LoVo (cell line): Measurements from ENCODE around the gene CHAF1A.

Experiments used
- DNase-seq: peaks from one replicate; pipeline ENCODE4 v3.0.0-alpha.2; 2016; ENCODE audit warnings: low spot score

The CHAF1A gene

DNA sequence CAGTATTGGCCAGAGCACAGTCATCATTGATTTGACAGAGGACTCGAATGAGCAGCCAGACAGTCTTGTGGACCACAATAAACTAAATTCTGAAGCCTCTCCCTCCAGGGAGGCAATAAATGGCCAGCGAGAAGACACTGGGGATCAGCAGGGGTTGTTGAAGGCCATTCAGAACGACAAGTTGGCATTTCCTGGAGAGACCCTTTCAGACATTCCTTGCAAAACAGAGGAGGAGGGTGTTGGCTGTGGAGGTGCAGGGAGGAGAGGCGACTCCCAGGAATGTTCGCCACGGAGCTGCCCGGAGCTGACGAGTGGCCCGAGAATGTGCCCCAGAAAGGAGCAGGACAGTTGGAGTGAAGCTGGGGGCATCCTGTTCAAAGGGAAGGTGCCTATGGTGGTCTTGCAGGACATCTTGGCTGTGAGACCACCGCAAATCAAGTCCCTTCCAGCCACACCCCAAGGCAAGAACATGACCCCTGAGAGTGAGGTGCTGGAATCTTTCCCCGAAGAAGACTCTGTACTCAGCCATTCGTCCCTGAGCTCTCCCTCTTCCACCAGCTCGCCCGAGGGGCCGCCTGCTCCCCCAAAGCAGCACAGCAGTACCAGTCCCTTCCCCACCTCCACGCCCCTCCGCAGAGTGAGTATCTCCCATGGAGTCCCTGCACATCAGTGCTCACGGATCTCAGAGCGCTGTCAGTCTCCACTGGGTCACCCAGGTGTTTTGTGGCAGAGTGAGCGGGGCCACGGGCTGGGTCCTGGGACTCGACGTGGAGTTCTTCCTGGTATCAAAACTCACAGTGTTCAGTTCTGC, 6.9 kb downstream of the CHAF1A start:
- DNase-seq: no peak

- DNase-seq: no peak
Observed at GRCh38 chr19:4413588-4413987, 11.1 kb downstream of the CHAF1A start.

- DNase-seq: no peak
Observed at GRCh38 chr19:4414144-4414799, 11.8 kb downstream of the CHAF1A start.

DNA sequence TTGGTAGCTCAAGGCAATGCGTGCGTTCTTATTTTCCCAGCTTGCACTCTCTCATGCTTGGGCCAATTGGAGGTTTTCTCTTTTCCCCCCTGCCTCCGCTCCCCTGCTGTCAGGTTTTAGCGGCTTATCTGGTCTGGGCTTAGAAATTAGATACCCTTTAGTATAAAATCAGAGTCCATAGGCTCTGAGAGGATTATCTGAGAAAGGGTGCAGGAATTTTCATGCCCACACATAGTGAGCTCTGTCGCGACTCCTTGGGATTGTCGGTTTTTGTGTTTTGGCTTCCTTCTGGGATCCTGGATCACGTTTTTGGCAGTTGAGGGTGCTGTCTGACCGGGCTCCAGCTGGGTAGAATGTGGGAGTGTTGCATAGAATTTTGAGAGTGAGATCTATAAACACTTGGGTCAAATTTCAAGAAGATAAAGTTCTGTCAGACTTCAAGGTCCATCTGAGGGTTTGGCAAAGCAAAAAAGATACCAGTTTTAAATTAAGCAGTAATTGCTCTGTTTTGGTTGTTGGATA, 12.4 kb downstream of the CHAF1A start:
- DNase-seq: no peak

DNA sequence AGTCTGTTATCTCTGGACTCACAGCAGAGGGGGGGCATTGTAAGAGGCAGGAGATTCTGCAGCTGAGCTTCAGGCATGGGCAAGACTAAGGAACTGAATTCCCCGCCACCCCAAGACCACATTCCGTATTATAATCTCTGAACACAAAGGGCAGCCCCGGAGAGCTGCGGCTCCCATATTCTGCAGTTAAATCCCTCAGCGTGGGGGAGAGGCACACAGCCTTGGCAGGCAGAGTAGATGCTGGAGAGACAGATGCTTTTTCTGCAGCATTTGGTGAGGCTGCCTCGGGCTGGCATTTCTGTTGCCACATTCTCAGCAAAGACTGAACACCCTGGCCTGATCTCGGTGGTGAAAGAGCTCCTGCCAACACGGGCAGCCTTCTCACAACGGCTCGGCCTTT, 12.9 kb downstream of the CHAF1A start:
- no peak for DNase-seq

DNA sequence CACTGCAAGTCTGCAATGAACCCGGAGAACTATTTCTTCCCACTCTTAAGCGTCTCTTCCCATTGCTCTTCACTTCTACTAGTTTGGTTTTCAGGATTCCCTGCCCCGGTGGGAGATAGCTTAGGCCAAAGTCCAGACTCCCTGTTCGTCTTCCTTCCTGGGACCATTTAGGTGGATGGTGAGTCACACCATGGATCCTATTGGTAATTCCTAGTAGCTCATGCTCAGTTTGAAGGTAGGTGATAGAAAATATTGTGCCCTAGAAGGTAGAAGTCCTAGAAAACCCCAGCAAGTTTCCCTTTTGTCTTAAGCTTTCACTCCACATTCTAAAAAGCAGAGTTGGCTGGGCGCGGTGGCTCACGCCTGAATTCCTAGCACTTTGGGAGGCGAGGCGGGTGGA, 13.8 kb downstream of the CHAF1A start:
- no peak for DNase-seq

GRCh38 chr19:4423416-4424126, 21.1 kb downstream of the CHAF1A start:
- no peak for DNase-seq

- DNase-seq: no peak
Observed at GRCh38 chr19:4425537-4425936, 23.1 kb downstream of the CHAF1A start.

DNA sequence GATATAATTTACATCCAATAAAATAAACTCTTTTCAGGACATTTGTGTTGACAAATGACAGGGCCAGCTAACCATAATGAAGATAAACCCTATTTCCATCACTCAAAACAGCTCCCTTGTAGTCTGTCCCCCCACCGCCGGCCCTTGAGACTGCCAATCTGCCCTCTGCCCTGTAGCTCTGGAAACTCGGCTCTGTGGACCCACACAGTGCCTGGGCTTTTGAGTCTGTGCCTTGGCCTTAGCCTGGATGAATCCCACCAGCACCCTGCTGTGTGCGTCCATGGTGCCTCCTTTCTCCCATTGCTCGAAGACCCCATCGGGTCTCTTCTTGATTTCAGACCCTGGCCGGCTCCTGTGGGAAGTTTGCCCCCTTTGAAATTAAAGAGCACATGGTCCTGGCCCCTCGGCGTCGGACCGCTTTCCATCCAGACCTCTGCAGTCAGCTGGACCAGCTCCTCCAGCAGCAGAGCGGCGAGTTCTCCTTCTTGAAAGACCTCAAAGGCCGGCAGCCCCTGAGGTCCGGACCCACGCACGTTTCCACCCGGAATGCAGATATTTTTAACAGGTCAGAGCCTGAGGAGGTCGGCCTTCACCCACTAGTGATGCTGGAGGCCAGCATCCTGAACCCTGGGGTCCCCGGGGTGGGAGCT, 26.0 kb downstream of the CHAF1A start:
- DNase-seq: no peak

DNA sequence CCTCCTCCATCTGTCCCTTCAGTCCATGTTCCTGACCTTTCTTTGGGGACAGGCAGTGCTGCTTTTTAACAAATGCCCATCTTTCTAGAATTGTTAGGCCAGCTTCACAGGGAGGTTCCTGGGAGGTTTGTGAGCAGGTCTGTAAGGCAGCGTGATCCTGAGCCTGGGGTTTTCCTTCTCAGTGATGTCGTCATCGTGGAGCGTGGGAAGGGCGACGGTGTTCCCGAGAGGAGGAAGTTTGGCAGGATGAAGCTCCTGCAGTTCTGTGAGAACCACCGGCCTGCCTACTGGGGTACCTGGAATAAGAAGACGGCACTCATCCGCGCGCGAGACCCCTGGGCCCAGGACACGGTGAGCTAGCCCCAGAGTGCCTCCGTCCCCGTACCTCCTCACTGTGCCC, 26.8 kb downstream of the CHAF1A start:
- no peak for DNase-seq

DNA sequence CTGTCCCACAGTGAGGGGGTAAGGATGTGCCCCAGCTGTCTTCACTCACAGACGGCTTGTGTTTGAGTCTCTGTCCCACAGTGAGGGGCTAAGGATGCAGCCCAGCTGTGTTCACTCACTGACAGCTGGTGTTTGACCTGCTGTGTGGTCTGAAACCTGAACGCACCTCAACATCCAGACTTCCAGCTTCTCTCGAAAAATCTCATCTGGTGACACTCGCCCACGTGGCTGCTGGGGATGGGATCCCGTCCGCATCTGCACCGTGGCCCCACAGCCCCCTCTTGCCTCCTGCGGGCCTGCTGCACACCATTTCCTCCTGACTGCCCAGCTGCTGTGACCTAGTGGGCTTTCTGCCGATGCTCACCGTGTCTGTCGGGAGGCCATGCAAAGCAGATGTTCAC, 27.3 kb downstream of the CHAF1A start:
- no peak for DNase-seq

DNA sequence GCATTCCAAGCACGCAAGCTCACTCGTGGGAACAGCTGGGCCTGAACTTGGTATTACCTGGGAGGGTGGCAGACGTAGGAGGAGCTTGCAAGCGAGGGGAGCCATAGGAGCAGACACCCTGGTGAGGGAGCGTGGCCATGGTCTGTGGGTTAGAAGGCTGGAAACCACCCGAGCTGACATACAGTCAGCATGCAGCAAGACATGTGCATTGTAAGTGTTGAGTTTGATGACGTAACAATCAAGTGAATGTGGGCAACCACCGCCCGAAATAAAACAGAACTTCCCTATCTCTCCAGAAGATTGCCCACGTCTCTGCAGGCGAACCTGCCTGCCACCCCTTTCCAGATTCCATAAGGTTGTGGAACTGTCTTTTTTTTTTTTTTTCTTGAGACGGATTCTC, 28.3 kb downstream of the CHAF1A start:
- no peak for DNase-seq

GRCh38 chr19:4431296-4431695, 28.9 kb downstream of the CHAF1A start:
- no peak for DNase-seq

- DNase-seq: no peak
Observed at GRCh38 chr19:4431808-4432674, 29.6 kb downstream of the CHAF1A start.

DNA sequence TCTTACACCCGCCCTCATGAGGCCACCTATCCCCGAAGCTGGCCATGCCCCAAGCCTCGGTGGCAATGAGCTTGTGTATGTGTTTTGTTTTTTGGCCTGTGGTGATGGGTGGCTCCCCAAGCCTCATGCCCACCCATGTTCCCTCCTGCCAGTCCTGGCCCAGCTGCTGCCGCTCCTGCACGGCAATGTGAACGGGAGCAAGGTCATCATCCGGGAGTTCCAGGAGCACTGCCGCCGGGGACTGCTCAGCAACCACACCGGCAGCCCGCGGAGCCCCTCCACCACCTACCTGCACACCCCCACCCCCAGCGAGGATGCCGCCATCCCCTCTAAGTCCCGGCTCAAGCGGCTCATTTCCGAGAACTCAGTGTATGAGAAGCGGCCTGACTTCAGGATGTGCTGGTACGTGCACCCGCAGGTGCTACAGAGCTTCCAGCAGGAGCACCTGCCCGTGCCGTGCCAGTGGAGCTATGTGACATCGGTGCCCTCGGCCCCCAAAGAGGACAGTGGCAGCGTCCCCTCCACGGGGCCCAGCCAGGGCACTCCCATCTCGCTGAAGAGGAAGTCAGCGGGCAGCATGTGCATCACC, 30.6 kb downstream of the CHAF1A start:
- no peak for DNase-seq

GRCh38 chr19:4434391-4434790, 32.0 kb downstream of the CHAF1A start:
- DNase-seq: no peak

- DNase-seq: no peak
Observed at GRCh38 chr19:4436231-4436630, 33.8 kb downstream of the CHAF1A start.

DNA sequence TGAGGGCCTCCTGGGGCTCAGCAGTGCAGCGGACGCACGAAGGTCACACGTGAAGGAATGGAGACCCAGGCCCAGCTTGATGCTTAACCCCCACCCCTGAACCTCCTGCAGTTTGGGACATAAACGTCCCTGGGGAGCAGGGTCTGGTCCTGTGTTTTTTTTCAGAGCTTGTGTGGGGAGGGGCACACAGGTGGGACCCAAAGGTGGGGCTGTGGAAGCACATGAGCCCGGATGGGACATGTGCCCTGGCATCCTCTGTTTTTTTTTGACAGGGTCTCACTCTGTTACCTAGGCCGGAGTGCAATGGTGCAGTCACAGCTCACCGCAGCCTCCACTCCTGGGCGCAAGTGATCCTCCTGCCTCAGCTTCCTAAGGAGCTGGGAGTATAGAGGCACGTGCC, 34.7 kb downstream of the CHAF1A start:
- no peak for DNase-seq

DNA sequence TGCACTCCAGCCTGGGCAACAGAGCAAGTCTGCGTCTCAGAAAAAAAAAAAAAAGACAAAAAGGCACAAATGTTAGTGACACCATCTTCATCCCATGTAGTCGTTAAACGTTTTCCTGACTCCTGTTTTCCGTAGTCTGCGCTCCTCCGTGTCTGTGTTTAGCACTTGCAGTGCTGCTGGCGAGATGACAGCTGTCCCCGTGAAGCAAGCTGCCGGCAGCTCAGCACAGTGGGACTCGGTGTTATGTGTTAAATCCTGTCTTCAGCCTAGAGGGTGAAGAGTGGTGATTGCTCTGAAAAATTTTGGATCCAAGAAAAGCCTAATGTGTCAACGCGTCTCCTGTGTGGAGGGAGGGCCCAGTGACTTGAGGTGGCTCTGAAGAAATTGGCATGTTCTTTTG, 36.8 kb downstream of the CHAF1A start:
- DNase-seq: no peak

- no peak for DNase-seq
Observed at GRCh38 chr19:4441994-4442818, 39.8 kb downstream of the CHAF1A start.
